ENCODE results near the gene C19orf73.

GRCh38 chr19:49111218-49111998 is 7.5 kb downstream of the C19orf73 start:
- TF ChIP-seq MAX (IDR thresholded peaks at IDR 0.05) (no peak), ZNF274 (IDR thresholded peaks at IDR 0.05; ENCODE audit: low read depth, low read length) (no peak), EZH2 (IDR thresholded peaks at IDR 0.05) (no peak)
